HG03039 (cell line): ENCODE results near the gene ISCA2.
"Not testable (repeated sequence)": the region's sequence is repeated elsewhere in the genome, so short reads cannot be mapped to it uniquely, and the experiment has no call there.

ENCODE experiments used
- ATAC-seq: cut with Tn5 transposase; IDR thresholded peaks from one replicate; pipeline ENCODE4 v1.9.1; 2021; ENCODE audit warnings: mild to moderate bottlenecking, moderate library complexity; ENCODE audit not compliant: unreplicated experiment

The ISCA2 gene, protein sequence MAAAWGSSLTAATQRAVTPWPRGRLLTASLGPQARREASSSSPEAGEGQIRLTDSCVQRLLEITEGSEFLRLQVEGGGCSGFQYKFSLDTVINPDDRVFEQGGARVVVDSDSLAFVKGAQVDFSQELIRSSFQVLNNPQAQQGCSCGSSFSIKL

GRCh38 chr14:74493343-74494261 is at the start of gene ISCA2:
TSS of gene ISCA2 (plus strand) at chr14:74493765. CDS start at chr14:74493775, 10 bp downstream.
- ATAC-seq: peak; percentile 88

GRCh38 chr14:74444866-74445265 is 48.7 kb upstream of the ISCA2 start:
- ATAC-seq: no peak

DNA sequence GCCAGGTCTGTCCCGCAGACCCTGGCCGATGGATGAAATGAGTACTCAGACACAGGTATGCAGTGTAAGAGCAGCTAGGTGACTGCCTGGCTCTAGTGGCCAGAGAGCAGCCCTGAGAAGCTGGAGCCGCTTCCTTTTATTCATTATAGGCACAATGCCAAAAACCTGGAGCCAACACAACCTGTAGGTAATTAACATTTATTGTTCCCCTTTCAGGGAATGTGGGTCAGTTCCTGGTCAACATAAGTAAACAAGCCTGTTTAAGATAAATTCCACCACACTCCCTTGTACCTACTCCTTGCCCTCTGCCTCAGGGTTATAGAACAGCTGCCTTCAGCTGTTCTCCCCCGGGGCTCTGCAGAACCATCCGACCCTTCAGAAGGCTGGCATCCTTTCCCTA is 39.2 kb upstream of the ISCA2 start:
- not testable (repeated sequence) for ATAC-seq

- no peak for ATAC-seq
These were observed 36.6 kb upstream of the ISCA2 start for GRCh38 chr14:74456684-74457564.

DNA sequence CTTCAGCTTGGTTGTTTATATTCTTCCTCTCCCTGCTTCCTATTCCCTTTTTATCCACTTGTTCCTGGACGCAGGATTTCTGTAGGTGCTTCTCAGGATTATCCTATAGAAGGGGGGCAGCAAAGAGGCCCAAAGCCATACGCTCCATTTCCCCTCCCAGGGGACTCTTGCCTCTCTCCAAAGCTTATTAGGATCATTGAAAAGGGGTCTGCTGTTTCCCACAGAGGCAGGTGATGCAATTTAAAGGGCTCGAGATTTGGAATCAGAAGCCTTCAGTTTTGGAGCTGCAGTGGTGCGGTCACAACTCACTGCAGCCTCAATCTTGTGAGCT is 36.0 kb upstream of the ISCA2 start:
- ATAC-seq: no peak

DNA sequence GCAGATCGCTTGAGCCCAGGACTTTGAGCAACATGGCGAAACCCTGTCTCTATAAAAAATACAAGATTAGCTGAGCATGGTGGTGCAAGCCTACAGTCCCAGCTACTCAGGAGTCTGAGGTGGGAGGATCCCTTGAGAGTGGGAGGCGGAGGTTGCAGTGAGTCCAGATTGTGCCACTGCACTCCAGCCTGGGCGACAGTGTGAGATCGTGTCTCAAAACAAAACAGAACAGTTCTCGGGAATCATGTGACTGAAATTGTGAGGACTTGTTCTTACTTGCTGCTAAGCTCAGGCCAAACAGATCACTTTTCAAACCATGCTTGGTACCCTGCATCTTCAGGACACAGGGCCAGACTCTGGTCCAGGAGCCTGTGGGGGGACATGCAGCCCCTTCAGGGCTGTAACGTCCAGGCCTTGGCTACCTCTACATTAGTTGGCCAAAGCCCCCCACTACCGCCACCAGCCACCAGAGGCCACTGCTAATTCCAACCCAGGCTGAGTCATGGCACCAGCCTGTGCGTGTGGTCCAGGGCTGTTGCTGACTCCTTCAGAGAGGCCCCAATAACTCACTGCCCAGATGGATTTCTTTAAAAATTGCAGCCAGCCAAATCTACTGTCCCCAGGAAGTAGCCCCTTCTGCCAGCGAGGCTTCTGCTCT is 34.1 kb upstream of the ISCA2 start:
- no peak for ATAC-seq

GRCh38 chr14:74459976-74460375 is 33.6 kb upstream of the ISCA2 start:
- no peak for ATAC-seq

DNA sequence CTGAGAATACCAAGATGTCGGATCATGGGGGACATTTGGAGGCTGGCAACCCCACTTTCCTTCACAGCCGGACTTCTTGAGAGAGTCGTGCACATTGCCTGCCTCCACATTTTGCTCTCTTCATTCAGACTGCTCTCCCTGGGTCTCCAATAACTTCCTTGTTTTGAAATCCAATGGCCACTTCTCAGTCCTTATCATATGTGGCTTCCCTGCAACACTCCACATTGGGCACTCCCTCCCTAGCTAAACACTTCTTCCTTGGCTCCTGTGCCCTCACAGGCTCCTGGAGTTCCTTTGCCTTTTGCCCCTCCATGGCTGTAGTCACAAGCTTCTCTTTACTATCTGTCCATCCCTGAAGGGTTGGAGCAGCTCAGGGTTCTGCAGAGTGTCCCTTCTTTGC is 30.6 kb upstream of the ISCA2 start:
- no peak for ATAC-seq

DNA sequence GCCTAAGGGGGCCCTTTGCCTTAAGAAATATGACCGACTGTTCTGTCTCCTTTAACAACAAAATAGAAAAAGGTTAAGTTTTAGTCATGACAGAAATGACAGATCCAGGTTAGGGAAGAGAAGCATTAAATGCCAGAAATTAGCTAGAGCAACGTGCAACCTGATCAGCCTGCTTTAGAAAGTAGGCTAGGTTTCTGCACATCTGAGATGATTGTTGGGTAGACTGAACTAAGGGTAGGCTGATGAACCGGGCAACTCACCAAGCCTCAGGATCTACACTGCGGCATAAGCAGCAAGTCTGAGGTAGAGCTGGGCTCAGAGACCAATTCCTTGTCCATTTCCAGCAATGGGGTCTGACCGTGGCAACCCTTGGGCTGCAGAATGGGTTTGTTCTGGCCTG is 29.9 kb upstream of the ISCA2 start:
- no peak for ATAC-seq

DNA sequence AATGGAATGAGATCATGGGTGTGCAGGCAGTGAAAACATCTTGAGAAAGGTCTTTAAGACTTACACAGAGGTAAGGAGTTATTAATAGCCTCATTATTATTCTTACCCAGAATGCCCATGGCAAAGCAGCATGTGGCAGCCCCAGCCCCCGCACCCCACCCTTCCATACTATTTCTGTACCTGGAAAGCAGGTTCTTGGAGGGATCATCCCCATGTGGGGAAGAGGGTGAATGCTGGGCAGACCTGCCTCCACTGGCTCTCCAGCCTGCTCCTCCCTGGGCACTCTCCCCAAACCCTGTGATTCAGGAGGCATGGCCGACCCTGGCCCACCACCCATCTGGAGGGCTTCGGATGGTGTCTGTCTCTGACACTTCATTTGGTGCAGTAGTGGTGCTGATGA is 28.8 kb upstream of the ISCA2 start:
- no peak for ATAC-seq

DNA sequence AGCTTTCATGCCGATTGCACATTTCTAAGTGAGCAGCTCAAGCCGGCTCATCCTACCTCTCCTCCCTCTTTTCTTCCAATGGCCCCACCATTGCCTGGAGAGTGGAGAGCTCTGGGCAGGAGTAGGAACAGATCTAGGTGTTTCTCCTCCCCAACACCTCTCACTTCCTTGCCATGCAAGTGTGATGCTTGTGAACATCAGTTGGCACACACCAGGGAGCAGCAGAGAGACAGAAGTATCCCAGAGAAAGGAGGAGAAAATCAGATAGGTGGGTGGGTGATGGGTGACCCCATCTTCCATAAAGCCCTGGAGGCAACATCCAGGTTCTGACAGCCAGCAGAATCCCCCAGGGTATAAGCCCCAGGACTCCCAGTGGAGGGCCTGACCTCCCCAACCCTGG is 28.2 kb upstream of the ISCA2 start:
- no peak for ATAC-seq

GRCh38 chr14:74468513-74468912 is 25.1 kb upstream of the ISCA2 start:
- ATAC-seq: no peak

- ATAC-seq: no peak
These were observed 23.7 kb upstream of the ISCA2 start for GRCh38 chr14:74469548-74470518.

- ATAC-seq: no peak
These were observed 21.0 kb upstream of the ISCA2 start for GRCh38 chr14:74472601-74473000.

DNA sequence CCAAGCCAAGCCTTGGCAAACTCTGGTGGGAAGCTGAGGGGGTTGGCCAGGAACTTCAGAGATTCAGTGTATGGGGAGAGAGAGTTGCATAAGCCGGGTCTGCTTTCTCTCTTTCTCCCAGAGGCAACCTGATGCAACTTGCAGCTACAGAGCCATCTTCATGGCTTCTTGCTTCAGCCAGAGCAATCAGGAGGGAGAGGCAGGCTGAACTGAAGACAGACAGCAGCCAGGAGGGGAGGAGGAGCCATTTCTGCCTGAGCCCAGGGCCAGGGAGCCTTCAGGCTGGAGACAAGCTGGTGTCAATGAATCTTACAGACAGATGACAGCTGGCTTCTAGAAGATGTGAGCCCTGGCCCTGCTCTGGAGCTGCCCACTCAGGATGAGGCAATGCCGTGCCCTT is 19.2 kb upstream of the ISCA2 start:
- no peak for ATAC-seq

DNA sequence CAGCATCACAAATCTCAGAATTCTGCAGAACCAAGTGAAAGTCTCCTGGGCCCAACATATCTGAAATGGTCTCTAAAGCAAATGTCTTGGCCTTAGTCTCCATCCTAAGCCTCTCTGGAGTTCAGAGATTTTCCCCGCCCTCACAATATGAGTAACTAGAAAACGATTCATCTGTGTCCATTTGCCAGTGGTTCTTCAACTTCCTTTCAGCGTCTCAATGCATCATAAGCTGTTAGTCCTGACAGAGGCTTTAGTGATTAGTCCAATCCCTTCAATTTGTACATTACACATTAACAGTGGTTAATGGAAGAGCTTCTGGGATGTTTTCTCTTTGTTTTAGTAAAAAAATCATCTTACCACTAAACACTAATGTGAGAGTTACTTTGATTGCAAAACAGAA is 17.9 kb upstream of the ISCA2 start:
- no peak for ATAC-seq

DNA sequence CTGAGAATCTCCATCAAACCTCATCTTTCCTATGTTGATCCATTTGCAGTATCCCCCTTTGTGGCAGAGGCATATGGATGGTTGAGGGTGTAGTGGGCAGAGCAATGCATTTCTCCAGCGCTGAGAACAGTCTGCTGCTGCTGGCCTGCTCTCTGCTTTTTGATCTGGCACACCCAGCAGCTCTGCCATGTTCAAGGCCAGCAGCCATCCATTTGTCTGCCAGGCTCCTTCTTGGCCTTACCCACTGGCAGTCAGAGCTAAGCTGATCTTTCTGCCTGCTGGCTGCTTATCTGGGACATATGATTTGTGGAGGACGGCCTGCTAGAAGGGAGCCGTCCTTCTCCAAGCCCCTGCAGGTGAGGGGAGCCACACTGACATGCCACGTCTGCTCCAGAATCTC is 17.5 kb upstream of the ISCA2 start:
- no peak for ATAC-seq

DNA sequence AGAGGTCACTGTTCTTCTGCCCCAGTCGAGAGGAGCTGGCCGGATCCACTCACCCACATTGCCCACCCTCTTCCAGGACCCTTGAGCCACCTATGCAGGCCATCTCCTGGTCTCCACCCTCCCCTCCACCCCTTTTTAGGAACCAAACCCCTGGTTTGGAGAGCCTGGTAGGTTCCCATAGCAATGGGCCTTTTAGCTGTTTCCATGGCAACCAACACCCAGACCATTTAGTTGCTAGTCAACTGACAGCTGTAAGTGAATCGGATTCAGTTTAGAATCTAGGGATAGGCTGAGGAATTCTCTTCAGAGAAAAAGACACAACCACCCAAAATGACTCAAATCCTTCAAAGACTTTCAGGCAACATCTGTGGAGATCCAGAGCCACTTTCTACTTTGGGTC is 17.0 kb upstream of the ISCA2 start:
- ATAC-seq: no peak

DNA sequence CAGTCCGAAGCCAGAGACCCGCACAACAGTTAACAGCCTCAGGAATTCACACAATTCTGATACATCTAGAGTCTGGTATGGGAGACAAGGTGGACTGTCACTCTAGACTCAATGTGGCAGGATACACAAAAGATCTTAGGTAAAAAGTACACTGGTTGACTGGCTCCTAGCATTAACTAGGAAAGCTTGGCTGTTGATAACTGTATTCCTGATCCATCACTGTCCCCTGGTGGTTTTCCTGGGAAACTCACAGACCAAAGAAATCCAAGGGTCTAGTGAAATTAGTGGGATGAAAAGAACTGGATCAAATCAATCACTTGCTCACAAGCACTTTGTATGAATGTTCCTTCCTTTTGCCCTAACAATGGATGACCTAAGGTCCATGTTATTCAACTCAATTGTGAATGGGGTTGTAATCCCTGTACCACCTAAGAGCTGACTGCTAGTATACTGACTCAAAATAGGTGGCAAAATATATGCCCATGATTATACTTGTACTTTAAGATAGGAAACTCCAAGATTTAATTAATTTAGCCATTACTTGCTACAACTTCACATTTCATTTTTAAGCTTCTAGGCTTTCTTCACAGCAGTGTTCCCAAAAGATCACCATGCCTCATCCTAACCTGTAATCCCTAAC is 14.4 kb upstream of the ISCA2 start:
- ATAC-seq: no peak

DNA sequence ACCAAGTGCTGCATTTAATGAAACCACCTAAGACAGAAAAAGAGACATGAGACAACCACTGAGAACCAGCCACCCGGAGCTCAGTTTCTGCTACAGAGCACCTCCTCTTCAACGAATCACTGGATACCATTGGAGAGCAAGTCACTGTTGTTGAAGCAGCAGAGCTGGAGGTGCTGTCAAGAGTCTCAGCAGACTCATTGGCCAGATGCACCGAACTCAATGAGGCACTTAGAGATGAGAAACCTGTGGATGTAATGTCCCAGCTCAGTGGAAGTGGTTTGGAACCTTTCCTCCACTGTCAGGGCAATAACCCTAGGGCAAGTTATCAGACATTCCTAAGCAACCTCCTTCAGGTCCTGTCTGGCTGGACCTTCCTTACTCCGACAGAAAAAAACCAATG is 13.5 kb upstream of the ISCA2 start:
- ATAC-seq: no peak
